ENCODE measurements around the gene LRRC57. TPM values are rescaled to one million over a fixed set of nuclear protein-coding genes. Genes with fewer than 3 reads are reported as not detected.

Gene LRRC57
- total RNA-seq, 1 experiment from 2014 or later = 16.6 TPM

- Histone ChIP-seq H3K27me3 (ENCODE audit: insufficient read depth, low read length) (no peaks in the 10 kb centered on the region), H3K79me2 (ENCODE audit: insufficient read depth, low read length) (no peaks in the 10 kb centered on the region), H3K36me3 (ENCODE audit: control insufficient read depth in 1 of 2, insufficient read depth in 2 of 2, low read length in 2 of 2) (no peaks in the 10 kb centered on the region), H3K4me3 (replicated peaks in 1 of 2; ENCODE audit: low read depth in 1 of 2, low read length in 2 of 2) (no peak overlapping the region), H4K20me1 (ENCODE audit: insufficient read depth) (no peaks in the 10 kb centered on the region), H3K9me3 (ENCODE audit: control insufficient read depth in 1 of 2, insufficient read depth in 1 of 2, low read depth in 1 of 2, low read length in 2 of 2) (no peaks in the 10 kb centered on the region), H3K4me1 (ENCODE audit: control insufficient read depth in 1 of 2, insufficient read depth in 2 of 2, low read length in 2 of 2) (peaks cover 3 to 8% of the 10 kb centered on the region in 2 experiments; a peak in 3 of 4 replicates), H3K9ac (ENCODE audit: low read length) (no peak overlapping the region), H3K9me2 (ENCODE audit: insufficient read depth) (no peaks in the 10 kb centered on the region), H3K4me2 (ENCODE audit: low read length) (no peak overlapping the region), H3K27ac (ENCODE audit: low read depth, low read length) (no peak overlapping the region), H2AFZ (ENCODE audit: low read depth, low read length, poor library complexity, severe bottlenecking) (no peak overlapping the region)
- TF ChIP-seq FOSL1 (IDR thresholded peaks at IDR 0.05; ENCODE audit: low read depth) (no peak), POLR2AphosphoS5 (IDR thresholded peaks at IDR 0.05; ENCODE audit: low read depth, low read length) (no peak), MAX (IDR thresholded peaks at IDR 0.05) (no peak), SP1 (IDR thresholded peaks at IDR 0.05; ENCODE audit: low read depth) (no peak), RAD21 (IDR thresholded peaks at IDR 0.05; ENCODE audit: low read depth) (no peak), ELF1 (IDR thresholded peaks at IDR 0.05; ENCODE audit: borderline replicate concordance, low read depth) (no peak), ATF3 (IDR thresholded peaks at IDR 0.05) (no peak), ZFX (IDR thresholded peaks at IDR 0.05) (no peak), ZNF274 (IDR thresholded peaks at IDR 0.05; ENCODE audit: low read depth, low read length) (no peak), EZH2phosphoT487 (IDR thresholded peaks at IDR 0.05; ENCODE audit: borderline replicate concordance) (no peak), JUND (IDR thresholded peaks at IDR 0.05) (no peak), REST (IDR thresholded peaks at IDR 0.05; ENCODE audit: low read depth) (no peak), CBX3 (IDR thresholded peaks at IDR 0.05; ENCODE audit: low read depth) (no peak), SIN3A (IDR thresholded peaks at IDR 0.05; ENCODE audit: low read depth) (no peak), POLR2A (IDR thresholded peaks at IDR 0.05; ENCODE audit: borderline replicate concordance, extremely low read depth, insufficient read depth, insufficient read length) (no peak), CTCF (IDR thresholded peaks at IDR 0.05 in 2 of 3, conservative IDR thresholded peaks at IDR 0.05 in 1 of 3; ENCODE audit: borderline replicate concordance in 1 of 3, insufficient read depth in 1 of 3, low read depth in 2 of 3, low read length in 2 of 3) (no peak), YY1 (IDR thresholded peaks at IDR 0.05; ENCODE audit: extremely low read depth, insufficient replicate concordance, low read depth, low read length) (no peak), EGR1 (IDR thresholded peaks at IDR 0.05; ENCODE audit: low read depth) (no peak), EZH2 (IDR thresholded peaks at IDR 0.05) (no peak)
- ChIA-PET CTCF (interaction anchor here (1.1 kb wide), 1 partner anchor 15 kb away, joined by 7 read pairs; the partner anchor contains the start of gene STARD9), RAD21 (ENCODE audit: low non-redundant PET in 1 of 2, low total read pairs in 2 of 2, uncharacterized antibody in 2 of 2, unreplicated experiment in 2 of 2) (no interaction called here), POLR2A (interaction anchor here (1.3 kb wide), 1 partner anchor 9 kb away, joined by 8 read pairs; no protein-coding TSS in a partner anchor)
- no TSS peak for BruUV-seq (replicated peaks)
- intact Hi-C loops (cut with micrococcal nuclease) = no loop called here
- no peak for ATAC-seq
- DNase-seq (ENCODE audit: low read depth, low spot score) = no peak
Observed at GRCh38 chr15:42590619-42591237, 42.1 kb upstream of the LRRC57 start.
